Measurements from ENCODE around the gene AATK. TPM values are rescaled to one million over a fixed set of nuclear protein-coding genes. Genes with fewer than 3 reads are reported as not detected.

Gene AATK
- total RNA-seq, 1 experiment from 2014 or later: 0.46 TPM

DNA sequence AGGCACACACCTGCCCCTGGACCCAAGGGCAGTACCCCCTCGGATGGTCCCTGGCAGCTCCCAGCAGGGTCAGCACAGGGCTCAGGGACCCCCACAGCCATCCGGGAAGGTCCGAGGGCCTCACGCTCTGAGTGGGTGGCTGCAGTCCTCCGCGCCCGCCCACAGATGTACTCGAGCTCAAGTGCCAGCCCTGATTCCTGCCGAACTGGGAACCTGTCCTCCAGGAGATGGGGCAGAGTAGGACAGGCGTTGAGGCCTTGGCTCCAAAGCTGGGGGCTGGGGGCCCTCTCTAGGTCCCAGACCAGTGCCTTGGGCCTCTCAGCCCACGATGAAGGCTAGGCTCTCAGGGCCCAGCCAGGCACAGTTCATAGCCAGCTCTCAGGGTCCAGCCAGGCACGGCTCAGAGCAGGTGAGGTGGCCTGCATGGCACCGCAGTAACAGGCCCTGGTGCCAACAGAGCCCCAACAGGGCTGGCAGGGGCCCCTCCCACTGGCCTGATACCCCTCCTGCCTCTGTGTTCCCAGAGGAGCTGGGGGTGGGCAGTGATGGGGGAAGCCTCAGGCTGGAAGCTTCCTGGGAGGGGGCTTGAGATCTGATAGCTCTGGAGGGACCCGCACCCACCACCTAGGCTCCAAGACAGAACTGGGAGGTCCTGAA, 36.2 kb downstream of the AATK start:
- POLR2A ChIA-PET (ENCODE audit: unreplicated experiment): no interaction called here
- H3F3A ChIP-seq (ENCODE audit: insufficient read depth, low read depth): no peaks in the 10 kb centered on the region
- intact Hi-C loops (cut with micrococcal nuclease; ENCODE audit: unreplicated experiment): no loop called here
- DNase-seq: no peak
- H3K36me3 ChIP-seq (ENCODE audit: low read depth): no peaks in the 10 kb centered on the region
- TF ChIP-seq, protein P1, sequence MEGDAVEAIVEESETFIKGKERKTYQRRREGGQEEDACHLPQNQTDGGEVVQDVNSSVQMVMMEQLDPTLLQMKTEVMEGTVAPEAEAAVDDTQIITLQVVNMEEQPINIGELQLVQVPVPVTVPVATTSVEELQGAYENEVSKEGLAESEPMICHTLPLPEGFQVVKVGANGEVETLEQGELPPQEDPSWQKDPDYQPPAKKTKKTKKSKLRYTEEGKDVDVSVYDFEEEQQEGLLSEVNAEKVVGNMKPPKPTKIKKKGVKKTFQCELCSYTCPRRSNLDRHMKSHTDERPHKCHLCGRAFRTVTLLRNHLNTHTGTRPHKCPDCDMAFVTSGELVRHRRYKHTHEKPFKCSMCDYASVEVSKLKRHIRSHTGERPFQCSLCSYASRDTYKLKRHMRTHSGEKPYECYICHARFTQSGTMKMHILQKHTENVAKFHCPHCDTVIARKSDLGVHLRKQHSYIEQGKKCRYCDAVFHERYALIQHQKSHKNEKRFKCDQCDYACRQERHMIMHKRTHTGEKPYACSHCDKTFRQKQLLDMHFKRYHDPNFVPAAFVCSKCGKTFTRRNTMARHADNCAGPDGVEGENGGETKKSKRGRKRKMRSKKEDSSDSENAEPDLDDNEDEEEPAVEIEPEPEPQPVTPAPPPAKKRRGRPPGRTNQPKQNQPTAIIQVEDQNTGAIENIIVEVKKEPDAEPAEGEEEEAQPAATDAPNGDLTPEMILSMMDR (conservative IDR thresholded peaks at IDR 0.05): no peak
- no peak for TF ChIP-seq EZH2 (IDR thresholded peaks at IDR 0.05; ENCODE audit: low read depth)
- H3K27ac ChIP-seq: no peak overlapping the region
- H3K9me2 ChIP-seq (ENCODE audit: insufficient read depth): no peaks in the 10 kb centered on the region
- H3K4me2 ChIP-seq: no peak overlapping the region
- H3K9me3 ChIP-seq (ENCODE audit: insufficient read depth, low read depth): no peaks in the 10 kb centered on the region
- no peak overlapping the region for H3K4me3 ChIP-seq
- H4K20me1 ChIP-seq (ENCODE audit: insufficient read depth): no peaks in the 10 kb centered on the region
- no peaks in the 10 kb centered on the region for H3K4me1 ChIP-seq (replicated peaks; ENCODE audit: insufficient read depth)
- no peaks in the 10 kb centered on the region for H3K27me3 ChIP-seq (ENCODE audit: insufficient read depth, low read depth)
- no peaks in the 10 kb centered on the region for H3K79me2 ChIP-seq (ENCODE audit: low read depth)
- H2AFZ ChIP-seq: no peak overlapping the region
- CTCF ChIA-PET: interaction anchor here (0.6 kb wide), 1 partner anchor 78 kb away, joined by 5 read pairs; no protein-coding TSS in a partner anchor
- no TSS peak for BruUV-seq (replicated peaks)

DNA sequence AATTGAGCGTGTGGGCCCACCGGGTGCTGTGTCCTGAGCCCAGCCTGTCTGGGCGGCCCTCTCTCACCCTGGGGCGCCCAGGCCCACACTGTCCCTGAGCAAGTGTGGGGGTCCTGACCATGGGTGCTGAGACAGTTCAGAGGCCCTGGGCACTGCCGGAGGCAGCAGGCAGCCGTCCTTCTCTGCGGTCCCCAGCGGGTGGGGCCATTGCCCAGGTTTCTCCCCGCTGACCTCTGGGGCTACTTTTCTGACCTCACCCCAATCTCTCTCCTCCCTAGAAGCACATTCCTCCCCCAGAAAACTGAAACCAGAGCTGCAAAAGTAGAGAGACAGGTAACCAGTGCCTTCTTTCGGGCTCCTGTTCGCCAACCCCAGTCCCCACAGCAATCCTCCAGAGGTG, 36.7 kb downstream of the AATK start:
- Histone ChIP-seq H3K9me3 (ENCODE audit: insufficient read depth, low read depth) (no peaks in the 10 kb centered on the region), H3K4me2 (no peak overlapping the region), H3K4me1 (replicated peaks; ENCODE audit: insufficient read depth) (no peaks in the 10 kb centered on the region), H3F3A (ENCODE audit: insufficient read depth, low read depth) (no peaks in the 10 kb centered on the region), H3K9me2 (ENCODE audit: insufficient read depth) (no peaks in the 10 kb centered on the region), H3K36me3 (ENCODE audit: low read depth) (no peaks in the 10 kb centered on the region), H3K79me2 (ENCODE audit: low read depth) (no peaks in the 10 kb centered on the region), H3K27ac (no peak overlapping the region), H4K20me1 (ENCODE audit: insufficient read depth) (no peaks in the 10 kb centered on the region), H2AFZ (no peak overlapping the region), H3K27me3 (ENCODE audit: insufficient read depth, low read depth) (no peaks in the 10 kb centered on the region), H3K4me3 (no peak overlapping the region)
- TF ChIP-seq, protein P1 (conservative IDR thresholded peaks at IDR 0.05): no peak; the same call in 1 of the 2 replicates
- TF ChIP-seq EZH2 (IDR thresholded peaks at IDR 0.05; ENCODE audit: low read depth): no peak
- intact Hi-C loops (cut with micrococcal nuclease; ENCODE audit: unreplicated experiment): no loop called here
- no TSS peak for BruUV-seq (replicated peaks)
- no peak for DNase-seq
- CTCF ChIA-PET: no interaction called here
- POLR2A ChIA-PET (ENCODE audit: unreplicated experiment): no interaction called here

DNA sequence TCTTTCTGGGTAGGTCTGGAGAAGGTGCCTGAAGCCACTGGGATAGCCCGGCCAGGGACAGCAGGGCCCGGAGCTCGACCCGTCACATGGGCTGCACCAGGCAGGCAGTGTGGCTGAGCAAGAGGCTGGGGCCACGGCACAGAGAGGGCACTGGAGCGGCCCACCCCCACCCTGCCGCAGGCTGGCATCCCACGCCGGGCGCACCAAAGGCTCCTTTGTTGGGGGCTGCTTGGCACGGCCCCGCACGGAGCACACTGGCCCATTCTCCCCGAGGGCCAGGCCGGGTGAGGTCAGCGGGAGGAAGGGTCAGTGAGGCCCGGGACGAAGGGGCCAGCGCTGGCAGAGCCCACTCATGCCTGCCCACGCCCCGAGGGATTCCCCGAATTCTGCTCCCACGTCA, 37.2 kb downstream of the AATK start:
- no peaks in the 10 kb centered on the region for H3K4me1 ChIP-seq (replicated peaks; ENCODE audit: insufficient read depth)
- H3K4me2 ChIP-seq: no peak overlapping the region
- DNase-seq: no peak
- H3K27ac ChIP-seq: no peak overlapping the region
- no peak overlapping the region for H3K4me3 ChIP-seq
- H3K36me3 ChIP-seq (ENCODE audit: low read depth): no peaks in the 10 kb centered on the region
- no peaks in the 10 kb centered on the region for H3K79me2 ChIP-seq (ENCODE audit: low read depth)
- no peaks in the 10 kb centered on the region for H3K9me2 ChIP-seq (ENCODE audit: insufficient read depth)
- H3F3A ChIP-seq (ENCODE audit: insufficient read depth, low read depth): no peaks in the 10 kb centered on the region
- H3K27me3 ChIP-seq (ENCODE audit: insufficient read depth, low read depth): no peaks in the 10 kb centered on the region
- no TSS peak for BruUV-seq (replicated peaks)
- intact Hi-C loops (cut with micrococcal nuclease; ENCODE audit: unreplicated experiment): no loop called here
- no peak for TF ChIP-seq EZH2 (IDR thresholded peaks at IDR 0.05; ENCODE audit: low read depth)
- TF ChIP-seq, protein P1 (conservative IDR thresholded peaks at IDR 0.05): no peak
- CTCF ChIA-PET: no interaction called here
- no peaks in the 10 kb centered on the region for H4K20me1 ChIP-seq (ENCODE audit: insufficient read depth)
- H3K9me3 ChIP-seq (ENCODE audit: insufficient read depth, low read depth): no peaks in the 10 kb centered on the region
- POLR2A ChIA-PET (ENCODE audit: unreplicated experiment): no interaction called here
- H2AFZ ChIP-seq: no peak overlapping the region
